Measurements from ENCODE around the gene TOM1L2.
"Not testable (repeated sequence)": the region's sequence is repeated elsewhere in the genome, so short reads cannot be mapped to it uniquely, and the experiment has no call there.

Gene TOM1L2

GRCh38 chr17:17924131-17924856 lies 47.9 kb downstream of the TOM1L2 start:
- no peak for DNase-seq (ENCODE audit: low spot score)

GRCh38 chr17:17922070-17922614 lies 50.1 kb downstream of the TOM1L2 start:
- no peak for DNase-seq (ENCODE audit: low spot score)

GRCh38 chr17:17921192-17922069 lies 50.8 kb downstream of the TOM1L2 start:
- no peak for DNase-seq (ENCODE audit: low spot score)

GRCh38 chr17:17919169-17920107 lies 52.8 kb downstream of the TOM1L2 start:
- peak; percentile 68 for DNase-seq (ENCODE audit: low spot score)

GRCh38 chr17:17917394-17917793 lies 54.8 kb downstream of the TOM1L2 start:
- DNase-seq (ENCODE audit: low spot score), result no peak

- DNase-seq (ENCODE audit: low spot score), result no peak
Measured at GRCh38 chr17:17915183-17915582, 57.0 kb downstream of the TOM1L2 start.

- peak; percentile 44 for DNase-seq (ENCODE audit: low spot score)
Measured at GRCh38 chr17:17913695-17914332, 58.4 kb downstream of the TOM1L2 start.

GRCh38 chr17:17912336-17912735 lies 59.9 kb downstream of the TOM1L2 start:
- DNase-seq (ENCODE audit: low spot score), result not testable (repeated sequence)

- no peak for DNase-seq (ENCODE audit: low spot score)
Measured at GRCh38 chr17:17911001-17911613, 61.1 kb downstream of the TOM1L2 start.

GRCh38 chr17:17910060-17910459 lies 62.1 kb downstream of the TOM1L2 start:
- DNase-seq (ENCODE audit: low spot score), result no peak

GRCh38 chr17:17909078-17909477 lies 63.1 kb downstream of the TOM1L2 start:
- DNase-seq (ENCODE audit: low spot score), result no peak

GRCh38 chr17:17907469-17907868 lies 64.7 kb downstream of the TOM1L2 start:
- DNase-seq (ENCODE audit: low spot score), result no peak

GRCh38 chr17:17906418-17907215 lies 65.6 kb downstream of the TOM1L2 start:
- no peak for DNase-seq (ENCODE audit: low spot score)

- DNase-seq (ENCODE audit: low spot score), result no peak
Measured at GRCh38 chr17:17905036-17905320, 67.2 kb downstream of the TOM1L2 start.

GRCh38 chr17:17904166-17905035 lies 67.8 kb downstream of the TOM1L2 start:
- DNase-seq (ENCODE audit: low spot score), result no peak

GRCh38 chr17:17902877-17903276 lies 69.3 kb downstream of the TOM1L2 start:
- DNase-seq (ENCODE audit: low spot score), result no peak

- DNase-seq (ENCODE audit: low spot score), result no peak
Measured at GRCh38 chr17:17902376-17902775, 69.8 kb downstream of the TOM1L2 start.

GRCh38 chr17:17900615-17901520 lies 71.3 kb downstream of the TOM1L2 start:
- no peak for DNase-seq (ENCODE audit: low spot score)

All from CD4-positive, alpha-beta T cell treated with Interleukin-2 at 100 ng/mL for 4 hours (primary cell).